H7 (cell line): ENCODE results near the gene FABP1. TPM values are rescaled to one million over a fixed set of nuclear protein-coding genes. Genes with fewer than 3 reads are reported as not detected.

Source experiments
- DNase-seq: peaks from one replicate; pipeline ENCODE4 v3.0.0; 2012
- H3K27me3 ChIP-seq: 2 replicates; pipeline ENCODE4 v1.6.0; 2011; ENCODE audit warnings: mild to moderate bottlenecking, low read length; ENCODE audit not compliant: control insufficient read depth, insufficient read depth
- H3K36me3 ChIP-seq: replicated peaks from 2 replicates; pipeline ENCODE4 v1.5.1; 2011; ENCODE audit warnings: low read length; ENCODE audit not compliant: control insufficient read depth, insufficient read depth
- H3K4me3 ChIP-seq: 2 replicates; pipeline ENCODE4 v1.5.1; 2011; ENCODE audit warnings: low read depth, mild to moderate bottlenecking, control low read depth, low read length, moderate library complexity; ENCODE audit not compliant: insufficient read depth
- total RNA-seq: library from RNA; depleted of rRNA; stranded (reverse); fragments of >200 nt; shearing (Covaris generic); gene quantifications from 2 replicates; pipeline ENCODE4 v1.2.3, GENCODE V29; 2014

The FABP1 gene
- total RNA-seq, 1 experiment from 2014 or later, result not detected

DNA sequence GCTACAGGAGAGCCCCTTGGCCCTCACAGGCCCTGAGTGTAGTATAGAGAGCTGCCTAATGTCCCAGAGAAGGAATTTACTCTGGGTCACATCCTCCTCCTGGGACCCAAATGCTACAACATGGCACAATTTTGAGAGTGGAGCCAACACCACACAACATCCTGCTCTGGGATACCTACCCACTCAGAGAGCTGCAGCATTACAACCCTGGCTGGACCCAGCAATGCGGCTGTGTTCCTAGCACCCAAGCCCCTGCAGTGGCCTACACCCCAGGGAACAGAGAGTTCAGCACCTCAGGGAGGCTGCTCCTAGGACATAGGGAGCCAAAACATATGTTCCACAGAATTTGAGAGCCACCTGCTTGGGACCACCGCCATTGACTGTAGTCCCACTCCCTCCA lies 19.3 kb upstream of the FABP1 start:
- Histone ChIP-seq H3K4me3 (no peak overlapping the region), H3K27me3 (no peaks in the 10 kb centered on the region), H3K36me3 (no peaks in the 10 kb centered on the region)
- DNase-seq, result no peak

DNA sequence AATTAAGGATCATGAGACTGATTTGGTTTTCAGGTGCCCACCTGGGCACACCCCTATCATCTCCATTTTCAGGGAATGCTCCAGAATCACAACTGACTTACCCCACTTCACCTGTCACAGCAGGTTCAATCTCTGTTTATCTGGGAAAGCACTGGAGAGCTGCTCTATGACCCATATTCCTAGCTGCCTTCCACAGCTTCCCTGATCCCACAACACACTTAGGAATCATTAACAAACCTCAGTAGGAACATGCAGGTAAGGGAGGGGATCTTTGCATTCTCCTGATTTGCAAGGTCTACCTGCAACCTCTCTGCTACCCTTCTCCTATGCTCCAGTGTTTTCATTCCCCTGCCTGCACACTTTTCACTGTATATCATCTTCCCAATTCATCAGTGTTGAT lies 18.7 kb upstream of the FABP1 start:
- no peak for DNase-seq
- no peaks in the 10 kb centered on the region for H3K27me3 ChIP-seq
- H3K4me3 ChIP-seq, result no peak overlapping the region
- no peaks in the 10 kb centered on the region for H3K36me3 ChIP-seq

DNA sequence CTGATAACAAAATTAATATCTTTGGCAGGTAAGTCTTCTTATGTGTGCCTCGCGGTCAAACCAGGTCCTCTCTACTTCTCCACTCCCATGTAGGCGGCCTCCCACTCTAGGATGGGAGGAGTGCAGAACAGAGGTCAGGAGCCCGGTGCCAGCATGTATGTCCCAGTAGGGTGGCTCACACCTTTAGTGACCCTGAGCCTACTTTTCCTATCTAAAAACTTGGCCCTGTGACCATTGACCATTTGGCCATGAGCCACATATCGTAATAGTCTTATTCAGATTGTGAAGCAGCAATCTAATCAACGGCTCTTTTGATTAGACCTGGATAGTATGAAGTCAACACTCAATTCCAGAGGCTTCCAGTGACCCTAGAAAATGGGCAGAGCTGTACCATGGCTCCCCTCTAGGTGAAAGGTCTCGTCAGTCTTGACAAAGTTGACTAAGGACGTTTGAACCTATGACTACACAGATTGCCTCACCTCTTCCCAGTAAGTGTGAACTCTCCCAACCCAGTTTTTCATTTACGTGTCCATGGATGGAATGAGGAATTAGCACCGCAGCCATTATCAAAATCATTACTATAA lies 17.1 kb upstream of the FABP1 start:
- no peak for DNase-seq
- H3K36me3 ChIP-seq, result no peaks in the 10 kb centered on the region
- no peak overlapping the region for H3K4me3 ChIP-seq
- H3K27me3 ChIP-seq, result no peaks in the 10 kb centered on the region

DNA sequence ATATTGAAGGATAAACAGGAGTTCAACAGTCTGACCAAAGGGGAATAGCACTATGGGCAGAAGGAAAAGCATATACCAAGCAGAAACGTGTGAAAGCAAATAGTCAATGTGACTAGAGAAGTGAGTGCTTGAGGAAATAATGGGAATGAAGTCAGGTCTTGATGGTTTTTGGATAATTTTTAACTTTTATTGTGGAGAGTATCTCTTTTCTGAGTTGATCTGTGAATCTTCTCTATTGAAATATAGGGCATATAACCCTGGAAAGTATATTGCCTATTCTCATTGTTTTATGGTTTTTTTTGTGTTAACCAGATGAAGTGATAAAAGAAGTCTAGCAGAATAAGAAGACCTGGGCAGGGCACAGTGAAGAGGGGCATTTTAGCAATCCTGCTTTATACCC lies 16.4 kb upstream of the FABP1 start:
- Histone ChIP-seq H3K4me3 (no peak overlapping the region), H3K36me3 (no peaks in the 10 kb centered on the region), H3K27me3 (no peaks in the 10 kb centered on the region)
- no peak for DNase-seq

DNA sequence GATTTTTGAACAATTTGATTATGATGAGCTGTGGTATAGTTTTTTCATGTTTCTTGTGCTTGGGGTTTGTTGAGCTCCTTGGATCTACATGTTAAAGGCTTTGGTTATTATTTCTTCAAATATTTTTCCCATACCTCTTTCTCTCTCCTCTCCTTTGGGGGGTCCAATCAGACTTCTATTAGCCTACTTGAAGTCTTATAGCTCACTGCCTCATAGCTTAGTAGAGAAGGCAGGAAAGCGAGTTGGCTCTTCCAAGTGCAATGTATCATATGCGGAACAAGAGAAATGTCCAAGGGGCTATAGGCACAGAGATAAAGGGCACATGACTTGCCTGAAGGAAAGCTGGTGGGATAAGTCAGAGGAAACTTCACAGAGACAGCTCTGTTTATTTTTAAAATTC lies 14.1 kb upstream of the FABP1 start:
- H3K27me3 ChIP-seq, result no peaks in the 10 kb centered on the region
- no peak overlapping the region for H3K4me3 ChIP-seq
- no peaks in the 10 kb centered on the region for H3K36me3 ChIP-seq
- no peak for DNase-seq

DNA sequence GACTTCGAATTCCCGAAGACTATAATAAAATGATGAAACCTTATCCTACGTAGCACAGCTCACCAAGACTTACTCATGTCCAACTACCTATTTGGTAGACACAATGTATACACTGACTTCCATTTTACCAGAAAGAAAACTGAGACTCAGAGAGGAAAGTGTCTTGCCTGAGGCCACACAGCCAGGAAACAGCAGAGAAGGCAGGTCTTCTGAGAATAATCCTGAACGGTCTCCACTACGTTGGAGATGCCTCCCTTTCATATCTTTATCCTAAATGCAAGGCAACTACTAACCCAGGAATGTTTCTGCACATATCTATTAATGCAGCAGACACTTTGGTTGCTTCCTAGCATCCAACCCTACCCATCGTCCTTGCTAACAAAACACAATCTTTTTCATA lies 11.9 kb upstream of the FABP1 start:
- Histone ChIP-seq H3K4me3 (no peak overlapping the region), H3K36me3 (no peaks in the 10 kb centered on the region), H3K27me3 (no peaks in the 10 kb centered on the region)
- DNase-seq, result no peak

DNA sequence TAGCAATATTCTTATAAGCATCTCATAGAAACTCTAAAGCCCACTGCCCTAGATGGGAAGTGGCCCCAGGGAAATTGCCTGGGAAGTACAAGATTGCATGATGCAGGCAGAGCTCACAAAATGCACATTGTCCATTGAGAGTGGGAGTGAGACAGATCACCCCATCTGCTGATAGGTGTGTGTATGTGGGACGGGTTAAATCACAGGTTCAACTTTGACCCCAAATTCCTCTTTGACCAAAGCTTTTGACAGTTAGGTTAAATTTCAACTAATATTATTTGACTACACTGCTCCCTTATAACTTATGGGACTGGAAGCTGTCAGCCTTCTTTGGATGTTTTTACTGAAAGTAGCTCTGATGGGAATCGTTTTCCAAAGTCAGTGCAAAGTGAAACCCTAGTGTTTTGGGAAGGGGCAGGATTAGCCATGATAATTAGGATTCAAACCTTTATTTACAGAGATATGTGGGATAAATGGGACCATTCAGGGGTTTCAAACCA lies 11.4 kb upstream of the FABP1 start:
- Histone ChIP-seq H3K4me3 (no peak overlapping the region), H3K27me3 (no peaks in the 10 kb centered on the region), H3K36me3 (no peaks in the 10 kb centered on the region)
- DNase-seq, result no peak

DNA sequence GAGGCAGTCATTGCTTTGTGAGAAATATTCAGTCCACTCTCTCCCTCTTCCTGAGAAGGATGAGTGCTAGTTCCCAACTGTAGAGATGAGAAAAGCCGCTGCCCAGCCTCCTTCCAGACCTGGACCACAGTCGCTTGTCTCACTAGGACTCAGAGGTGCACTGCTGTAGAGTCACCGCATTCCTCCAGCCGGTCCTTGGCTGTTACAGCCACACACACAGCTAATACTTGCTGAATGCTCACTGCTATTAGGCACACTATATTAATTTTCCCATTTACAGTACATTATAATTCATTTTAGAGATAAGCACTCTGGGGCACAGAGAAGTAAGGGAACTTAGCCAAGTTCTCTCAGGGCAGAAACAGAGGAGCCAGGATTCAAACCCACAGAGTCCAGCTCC lies 10.0 kb upstream of the FABP1 start:
- H3K27me3 ChIP-seq, result no peaks in the 10 kb centered on the region
- no peak overlapping the region for H3K4me3 ChIP-seq
- DNase-seq, result no peak
- H3K36me3 ChIP-seq, result no peaks in the 10 kb centered on the region

DNA sequence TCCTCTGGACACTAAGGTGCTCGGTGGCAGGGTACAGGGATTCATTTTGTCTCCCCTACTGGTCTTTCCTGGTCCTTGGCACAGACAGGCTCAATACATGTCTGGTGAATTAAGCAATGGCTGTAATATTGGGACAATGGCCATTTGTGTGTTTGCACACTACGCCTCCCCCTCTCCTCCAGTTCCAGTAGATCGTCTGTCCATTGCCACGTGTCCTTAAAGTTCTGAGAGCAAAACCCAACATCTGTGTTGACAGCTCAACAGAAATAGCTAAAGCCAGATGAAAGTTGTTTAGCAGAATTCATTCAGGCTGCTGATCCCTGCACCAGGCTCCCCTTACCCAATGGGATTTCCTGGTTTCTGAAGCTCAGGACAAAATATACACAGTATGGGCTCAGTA lies 9.0 kb upstream of the FABP1 start:
- Histone ChIP-seq H3K4me3 (no peak overlapping the region), H3K27me3 (no peaks in the 10 kb centered on the region), H3K36me3 (no peaks in the 10 kb centered on the region)
- no peak for DNase-seq

DNA sequence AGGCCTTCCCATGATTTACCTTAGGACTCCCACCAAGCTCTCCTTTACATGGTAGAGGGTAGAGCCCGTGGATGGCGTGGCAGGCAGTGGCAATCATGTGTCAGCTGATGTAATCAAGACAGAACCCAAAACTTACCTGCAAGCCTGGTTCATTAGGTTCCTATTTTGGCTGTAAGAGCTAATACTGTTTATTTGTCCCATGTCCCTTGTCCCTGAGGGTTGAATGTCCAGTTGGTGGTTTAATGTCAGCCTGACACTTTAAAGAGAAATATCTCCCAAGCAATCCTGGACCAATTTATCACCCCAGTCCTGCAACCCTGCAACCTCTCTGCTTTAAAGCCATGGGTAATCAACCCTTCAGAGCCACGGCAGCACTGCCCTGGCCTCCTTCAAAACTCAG lies 6.0 kb upstream of the FABP1 start:
- no peaks in the 10 kb centered on the region for H3K27me3 ChIP-seq
- DNase-seq, result no peak
- H3K4me3 ChIP-seq, result no peak overlapping the region
- no peaks in the 10 kb centered on the region for H3K36me3 ChIP-seq

DNA sequence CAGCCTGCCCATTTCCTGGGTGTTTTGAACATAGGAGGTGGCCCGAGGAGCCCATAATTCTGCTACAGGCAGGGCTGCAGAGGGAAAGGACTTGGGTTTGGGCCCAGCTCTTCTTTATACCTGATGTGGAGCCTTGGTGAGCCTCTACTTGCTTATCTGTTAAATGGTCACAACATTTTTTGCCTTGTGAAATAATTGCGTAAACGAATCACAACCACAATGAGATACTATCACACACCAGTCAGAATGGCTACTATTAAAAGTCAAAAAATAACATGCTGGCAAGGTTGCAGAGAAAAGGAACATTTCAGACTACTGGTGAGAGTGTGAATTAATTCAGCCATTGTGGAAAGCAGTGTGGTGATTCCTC lies 4.1 kb upstream of the FABP1 start:
- Histone ChIP-seq H3K27me3 (no peaks in the 10 kb centered on the region), H3K36me3 (no peaks in the 10 kb centered on the region)

DNA sequence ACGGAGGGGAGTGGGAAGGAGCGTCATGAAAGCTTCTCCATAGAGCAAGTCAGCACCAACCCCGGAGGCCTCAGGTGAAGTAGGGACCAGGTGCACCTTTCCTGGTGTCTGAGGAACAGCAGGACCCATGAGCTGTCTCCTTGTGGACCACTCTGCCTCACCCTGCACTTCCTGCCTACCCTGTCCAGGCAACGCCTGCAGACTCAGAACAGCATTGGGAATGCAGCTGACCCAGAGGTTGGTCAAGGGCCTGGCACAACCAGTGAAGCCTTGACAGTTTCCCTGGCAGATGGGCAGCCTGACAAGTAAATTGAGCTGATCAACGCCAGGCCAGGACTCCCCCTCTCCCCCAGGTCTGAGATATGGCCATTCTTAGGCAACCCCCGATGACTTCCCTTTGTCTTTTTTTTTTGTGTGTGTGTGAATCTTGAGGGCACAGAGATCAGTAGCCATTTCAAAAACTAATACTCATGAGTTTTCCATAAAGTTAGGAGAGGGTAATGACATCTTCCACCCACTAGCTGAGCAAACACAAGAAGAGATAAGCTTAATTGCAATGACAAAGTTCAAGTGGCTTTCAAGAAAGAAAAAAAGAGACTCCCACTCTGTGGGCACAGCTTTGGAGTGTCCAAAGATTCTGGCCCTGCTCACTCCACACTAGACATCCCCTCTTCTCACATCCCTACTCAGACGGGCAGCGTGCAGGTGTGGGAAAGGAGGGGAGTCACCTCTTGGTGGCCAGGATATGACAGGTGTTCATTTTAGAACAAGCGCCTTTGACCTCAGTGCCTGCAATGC lies 3.5 kb upstream of the FABP1 start:
- DNase-seq, result no peak
- H3K36me3 ChIP-seq, result no peaks in the 10 kb centered on the region
- H3K27me3 ChIP-seq, result no peaks in the 10 kb centered on the region
- H3K4me3 ChIP-seq, result no peak overlapping the region

More for the DNA sequence above, 4.1 kb upstream of the FABP1 start:
- no peak overlapping the region for H3K4me3 ChIP-seq
- no peak for DNase-seq

DNA sequence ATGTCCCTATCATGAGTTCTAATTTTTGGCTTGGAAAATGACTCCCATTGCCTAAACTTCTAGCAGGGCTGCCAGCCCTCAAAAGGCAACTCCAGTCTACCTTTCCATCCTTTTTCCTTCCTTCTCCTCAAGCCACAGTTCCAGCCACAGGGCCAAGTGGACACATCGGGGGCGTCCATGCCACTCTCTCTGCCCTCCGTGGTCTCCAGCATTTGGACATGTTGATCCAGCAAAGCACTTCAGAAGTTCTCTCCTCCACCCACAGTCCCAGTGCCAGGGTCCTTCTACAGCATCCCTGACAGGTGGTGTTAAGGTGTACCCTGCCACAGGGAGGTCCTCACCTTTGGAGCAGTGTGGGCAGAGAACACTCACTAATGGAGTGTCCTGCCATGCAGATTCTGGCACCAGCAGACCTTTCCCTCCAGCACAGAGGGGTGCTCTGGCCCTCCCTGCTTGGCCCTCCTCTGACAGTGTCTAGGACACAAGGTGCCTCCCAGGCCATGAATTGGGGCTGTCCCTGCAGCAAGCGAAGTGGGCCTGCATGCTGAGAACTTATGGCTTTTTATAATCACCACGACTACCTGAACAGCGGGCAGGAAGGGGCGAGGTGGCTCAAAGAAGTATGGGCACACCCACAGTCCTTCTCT lies 1.6 kb upstream of the FABP1 start:
- Histone ChIP-seq H3K4me3 (no peak overlapping the region), H3K27me3 (no peaks in the 10 kb centered on the region), H3K36me3 (no peaks in the 10 kb centered on the region)
- DNase-seq, result no peak

DNA sequence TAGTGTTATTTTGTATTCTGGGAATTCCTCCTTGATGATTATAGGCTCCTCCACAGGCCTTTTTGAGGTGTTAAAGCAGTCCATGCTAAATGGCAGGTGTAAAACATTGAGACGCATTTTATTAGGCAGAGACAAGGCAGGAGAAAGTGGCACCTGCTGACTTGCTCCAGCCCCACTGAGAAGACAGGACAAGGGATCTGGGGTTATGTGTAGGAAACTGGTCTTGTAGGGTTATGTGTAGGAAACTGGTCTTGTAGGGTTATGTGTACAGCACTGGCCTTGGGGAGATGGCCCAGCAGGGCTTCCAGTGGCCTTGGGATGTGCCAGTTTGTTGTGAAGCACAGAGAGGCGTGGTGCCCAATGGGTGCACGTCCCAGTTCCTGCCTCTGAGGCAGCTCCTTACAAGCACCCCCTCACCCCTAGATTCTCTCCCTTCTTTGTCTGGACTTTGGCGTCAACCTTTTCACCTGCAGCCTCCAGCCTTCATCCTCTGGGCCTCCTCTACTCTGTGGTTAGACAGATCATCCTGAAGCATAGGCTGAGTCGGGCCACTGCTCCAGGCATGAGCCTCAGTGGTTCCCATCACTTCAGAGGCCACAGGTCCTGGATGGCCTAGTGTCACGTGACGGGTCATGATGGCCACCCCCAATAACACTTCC lies 921 bp upstream of the FABP1 start:
- DNase-seq, result no peak
- Histone ChIP-seq H3K36me3 (no peaks in the 10 kb centered on the region), H3K27me3 (no peaks in the 10 kb centered on the region), H3K4me3 (no peak overlapping the region)

DNA sequence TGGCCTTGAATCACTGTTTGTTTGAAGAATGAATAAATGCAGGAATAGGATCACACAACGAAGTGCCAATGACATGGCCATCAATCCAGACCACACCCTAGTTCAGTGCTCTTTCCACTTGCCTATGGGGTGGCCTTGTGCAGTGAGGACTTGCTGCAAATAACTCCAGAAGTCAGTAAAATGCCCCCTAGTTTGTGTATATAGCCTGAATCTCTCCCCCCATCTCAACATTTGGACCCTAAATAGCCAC lies 299 bp downstream of the FABP1 start:
- H3K27me3 ChIP-seq, result no peaks in the 10 kb centered on the region
- no peak for DNase-seq
- H3K36me3 ChIP-seq, result no peaks in the 10 kb centered on the region
- H3K4me3 ChIP-seq, result no peak overlapping the region
